Measurements from ENCODE around the gene BMERB1. TPM values are rescaled to one million over a fixed set of nuclear protein-coding genes. Genes with fewer than 3 reads are reported as not detected.

The BMERB1 gene
- total and polyA plus RNA-seq, 2 experiments from 2014 or later, result 7.3 to 10.3 TPM

DNA sequence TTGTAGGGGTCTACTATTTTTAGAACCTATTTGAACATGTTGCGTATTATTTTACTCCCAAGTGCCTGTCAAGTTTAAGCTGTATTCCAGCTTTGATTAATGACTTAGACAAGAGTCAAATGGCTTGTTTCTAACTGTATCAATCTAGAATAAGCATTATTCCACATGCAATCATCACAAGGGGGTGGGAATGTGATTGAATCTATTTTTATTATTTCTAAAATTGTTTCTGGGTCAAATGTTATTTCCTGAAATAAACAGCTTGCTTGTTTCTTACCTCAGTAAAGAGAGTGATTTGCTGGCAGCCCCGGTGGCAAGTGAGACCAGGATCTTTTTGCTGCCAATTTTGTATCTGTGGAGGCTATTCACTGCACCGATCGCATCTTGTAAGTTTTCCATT is 187.1 kb downstream of the BMERB1 start:
- 97% methylated on average over 4 of the region's 4 CpGs for WGBS (ENCODE audit: low lambda C conversion rate, missing lambda C conversion rate)
- Histone ChIP-seq H3K9me2 (replicated peaks; ENCODE audit: insufficient read depth) (no peaks in the 10 kb centered on the region), H3K79me2 (no peaks in the 10 kb centered on the region), H3K36me3 (replicated peaks; ENCODE audit: insufficient read depth, low read depth) (no peaks in the 10 kb centered on the region), H3K4me3 (no peak overlapping the region), H2AFZ (no peak overlapping the region), H3K4me1 (ENCODE audit: insufficient read depth) (no peaks in the 10 kb centered on the region), H3K27me3 (no peaks in the 10 kb centered on the region), H3K9me3 (ENCODE audit: low read depth) (no peaks in the 10 kb centered on the region), H4K20me1 (ENCODE audit: insufficient read depth, poor library complexity, severe bottlenecking) (no peaks in the 10 kb centered on the region), H3K27ac (no peak overlapping the region), H3K4me2 (no peak overlapping the region)
- DNase-seq (ENCODE audit: low spot score), result no peak
- TF ChIP-seq EZH2 (IDR thresholded peaks at IDR 0.05; ENCODE audit: borderline replicate concordance), result no peak

DNA sequence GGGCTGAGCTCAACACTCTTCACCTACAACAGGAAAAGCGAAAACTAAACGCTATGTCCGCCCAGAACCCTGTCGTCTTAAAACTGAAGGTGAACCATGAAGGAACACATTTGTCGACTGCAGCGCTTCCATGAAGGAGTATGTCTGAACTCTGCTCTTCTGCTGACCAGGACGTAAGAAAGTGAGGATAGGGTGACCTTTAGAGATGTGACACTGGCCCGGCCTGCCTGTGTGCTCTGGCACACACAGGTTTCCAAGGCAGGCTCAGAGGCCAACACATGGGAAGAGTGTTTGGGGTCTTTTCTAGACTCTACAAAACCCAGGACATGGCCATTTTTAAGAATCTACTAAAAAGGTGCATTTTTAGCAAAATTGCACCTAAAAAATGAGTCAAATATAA is 187.5 kb downstream of the BMERB1 start:
- Histone ChIP-seq H3K9me3 (ENCODE audit: low read depth) (no peaks in the 10 kb centered on the region), H3K4me3 (no peak overlapping the region), H3K4me2 (no peak overlapping the region), H4K20me1 (ENCODE audit: insufficient read depth, poor library complexity, severe bottlenecking) (no peaks in the 10 kb centered on the region), H3K4me1 (ENCODE audit: insufficient read depth) (no peaks in the 10 kb centered on the region), H3K27ac (no peak overlapping the region), H2AFZ (no peak overlapping the region), H3K27me3 (no peaks in the 10 kb centered on the region), H3K36me3 (replicated peaks; ENCODE audit: insufficient read depth, low read depth) (no peaks in the 10 kb centered on the region), H3K9me2 (replicated peaks; ENCODE audit: insufficient read depth) (no peaks in the 10 kb centered on the region), H3K79me2 (no peaks in the 10 kb centered on the region)
- 97% methylated on average over 8 of the region's 8 CpGs for WGBS (ENCODE audit: low lambda C conversion rate, missing lambda C conversion rate)
- DNase-seq (ENCODE audit: low spot score), result no peak
- no peak for TF ChIP-seq CTCF (IDR thresholded peaks at IDR 0.05; ENCODE audit: poor library complexity)
- TF ChIP-seq EZH2phosphoT487 (IDR thresholded peaks at IDR 0.05; ENCODE audit: low read depth, severe bottlenecking, unreplicated experiment), result no peak
- TF ChIP-seq EZH2 (IDR thresholded peaks at IDR 0.05; ENCODE audit: borderline replicate concordance), result no peak

- H4K20me1 ChIP-seq (ENCODE audit: insufficient read depth, poor library complexity, severe bottlenecking), result no peaks in the 10 kb centered on the region
- no peak overlapping the region for H3K27ac ChIP-seq
- WGBS (ENCODE audit: low lambda C conversion rate, missing lambda C conversion rate), result 98% methylated on average over 2 of the region's 2 CpGs
- H3K9me3 ChIP-seq (ENCODE audit: low read depth), result no peaks in the 10 kb centered on the region
- H2AFZ ChIP-seq, result no peak overlapping the region
- peaks cover 7% of the 10 kb centered on the region for H3K79me2 ChIP-seq
- no peaks in the 10 kb centered on the region for H3K27me3 ChIP-seq
- peaks cover 10% of the 10 kb centered on the region for H3K4me1 ChIP-seq (ENCODE audit: insufficient read depth)
- DNase-seq (ENCODE audit: low spot score), result no peak
- H3K4me3 ChIP-seq, result no peak overlapping the region
- H3K4me2 ChIP-seq, result no peak overlapping the region
- no peaks in the 10 kb centered on the region for H3K36me3 ChIP-seq (replicated peaks; ENCODE audit: insufficient read depth, low read depth)
- H3K9me2 ChIP-seq (replicated peaks; ENCODE audit: insufficient read depth), result no peaks in the 10 kb centered on the region
- TF ChIP-seq EZH2phosphoT487 (IDR thresholded peaks at IDR 0.05; ENCODE audit: low read depth, severe bottlenecking, unreplicated experiment) (no peak), CTCF (IDR thresholded peaks at IDR 0.05; ENCODE audit: poor library complexity) (no peak), EZH2 (IDR thresholded peaks at IDR 0.05; ENCODE audit: borderline replicate concordance) (no peak)
These were observed 197.5 kb downstream of the BMERB1 start for GRCh38 chr16:15631730-15632409.

DNA sequence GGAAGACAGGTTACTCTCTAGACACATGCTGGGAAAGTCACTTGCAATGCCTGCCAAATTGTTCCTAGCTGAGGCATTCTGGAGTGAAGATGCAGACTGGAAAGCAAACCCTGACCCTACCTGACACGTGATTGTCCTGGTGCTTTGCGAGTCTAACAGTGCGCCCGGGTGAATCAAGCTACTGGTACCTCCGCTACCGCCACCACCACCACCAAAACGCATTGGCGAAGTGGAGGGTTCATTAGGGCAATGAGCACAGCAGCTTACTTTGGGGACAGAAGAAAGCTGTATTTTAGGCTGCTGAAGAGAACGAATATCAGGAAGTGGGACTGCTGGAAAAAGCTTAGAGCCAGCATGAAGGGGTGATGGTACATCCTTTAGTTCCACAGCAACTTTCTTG is 201.5 kb downstream of the BMERB1 start:
- no peak overlapping the region for H2AFZ ChIP-seq
- no peaks in the 10 kb centered on the region for H3K4me1 ChIP-seq (ENCODE audit: insufficient read depth)
- no peaks in the 10 kb centered on the region for H4K20me1 ChIP-seq (ENCODE audit: insufficient read depth, poor library complexity, severe bottlenecking)
- H3K79me2 ChIP-seq, result peaks cover 29% of the 10 kb centered on the region
- no peaks in the 10 kb centered on the region for H3K9me2 ChIP-seq (replicated peaks; ENCODE audit: insufficient read depth)
- H3K9me3 ChIP-seq (ENCODE audit: low read depth), result no peaks in the 10 kb centered on the region
- H3K4me3 ChIP-seq, result no peak overlapping the region
- no peak for TF ChIP-seq EZH2 (IDR thresholded peaks at IDR 0.05; ENCODE audit: borderline replicate concordance)
- TF ChIP-seq EZH2phosphoT487 (IDR thresholded peaks at IDR 0.05; ENCODE audit: low read depth, severe bottlenecking, unreplicated experiment), result no peak
- TF ChIP-seq CTCF (IDR thresholded peaks at IDR 0.05; ENCODE audit: poor library complexity), result no peak
- no peaks in the 10 kb centered on the region for H3K36me3 ChIP-seq (replicated peaks; ENCODE audit: insufficient read depth, low read depth)
- DNase-seq (ENCODE audit: low spot score), result no peak
- no peaks in the 10 kb centered on the region for H3K27me3 ChIP-seq
- no peak overlapping the region for H3K4me2 ChIP-seq
- no peak overlapping the region for H3K27ac ChIP-seq
- WGBS (ENCODE audit: low lambda C conversion rate, missing lambda C conversion rate), result 93% methylated on average over 9 of the region's 9 CpGs
